Stimulated activated CD4-positive, alpha-beta T cell treated with anti-CD3 and anti-CD28 coated beads, Interleukin-2, amount 100 ng/mL, for 24 hours (primary cell): Measurements from ENCODE around the gene NLGN4Y.
"Not testable (repeated sequence)": the region's sequence is repeated elsewhere in the genome, so short reads cannot be mapped to it uniquely, and the experiment has no call there.

Source experiments
- DNase-seq, 2 donors: peaks; one replicate each; pipeline ENCODE4 v3.0.0-alpha.2; 2020

NLGN4Y gene

DNA sequence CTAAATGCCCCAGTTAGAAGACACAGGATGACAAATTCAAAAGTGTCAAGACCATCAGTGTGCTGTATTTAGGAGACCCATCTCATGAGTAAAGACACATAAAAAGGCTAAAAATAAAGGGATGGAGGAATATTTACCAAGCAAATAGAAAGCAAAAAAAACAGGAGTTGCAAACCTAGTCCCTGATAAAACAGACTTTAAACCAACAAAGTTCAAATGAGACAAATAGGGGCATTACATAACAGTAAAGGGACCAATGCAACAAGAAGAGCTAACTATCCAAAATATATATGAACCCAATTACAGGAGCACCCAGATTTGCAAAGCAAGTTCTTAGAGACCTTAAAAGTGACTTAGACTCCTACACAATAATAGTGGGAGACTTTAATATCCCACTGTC is 336.1 kb downstream of the NLGN4Y start:
- DNase-seq = no peak

GRCh38 chrY:14861033-14861432 is 336.7 kb downstream of the NLGN4Y start:
- DNase-seq = not testable (repeated sequence)

DNA sequence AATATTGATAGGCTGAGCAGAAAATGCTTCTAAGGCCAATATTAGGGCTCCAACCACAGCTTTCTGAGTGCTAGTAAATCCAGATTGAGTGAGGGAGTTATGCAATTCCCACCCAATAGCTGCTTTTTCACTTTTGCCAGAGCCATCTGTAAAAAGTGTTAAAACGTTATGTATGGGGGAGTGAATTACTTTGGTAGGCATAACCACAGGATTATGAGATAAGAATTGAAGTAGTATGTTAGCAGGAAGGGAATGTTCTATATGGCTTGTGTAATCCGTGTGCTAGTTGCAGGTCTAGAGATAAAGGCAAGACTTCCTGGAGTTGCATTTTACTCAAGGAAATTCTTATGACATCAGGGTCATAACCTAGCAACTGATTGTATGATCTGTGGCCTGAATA is 347.6 kb downstream of the NLGN4Y start:
- DNase-seq = no peak
